Measurements from ENCODE around the gene PIP4K2A.

- TF ChIP-seq CTCF (IDR thresholded peaks at IDR 0.05), result no peak
- no peak for TF ChIP-seq POLR2A (IDR thresholded peaks at IDR 0.05)
These were observed 87.6 kb downstream of the PIP4K2A start for GRCh38 chr10:22626784-22627183.
